ENCODE measurements around the gene FLNB. TPM values are rescaled to one million over a fixed set of nuclear protein-coding genes. Genes with fewer than 3 reads are reported as not detected.

FLNB gene
- total and polyA plus RNA-seq, 2 of the 8 experiments (the other 6 are each of a cell fraction or from before 2014, with no cell fraction given): 72.3 to 118 TPM

- Histone ChIP-seq H3K27me3 (replicated peaks in 1 of 4; ENCODE audit: control insufficient read depth in 3 of 4, extremely low read depth in 1 of 4, insufficient read depth in 3 of 4, low read length in 3 of 4) (no peaks in the 10 kb centered on the region), H4K5ac (ENCODE audit: insufficient read length, low read depth, low read length) (no peak overlapping the region), H3K27ac (ENCODE audit: low read depth, low read length) (no peak overlapping the region), H3K4me3 (ENCODE audit: extremely low read depth in 1 of 4, insufficient read depth in 2 of 4, low read depth in 3 of 4, low read length in 4 of 4) (no peak overlapping the region), H3K79me1 (ENCODE audit: low read depth, low read length) (no peaks in the 10 kb centered on the region; the same call in 1 of the 2 replicates), H3K23ac (ENCODE audit: insufficient read length) (no peak overlapping the region), H3K4ac (replicated peaks; ENCODE audit: insufficient read length, low read depth, low read length) (no peak overlapping the region), H2BK120ac (replicated peaks; ENCODE audit: low read depth, low read length) (no peak overlapping the region), H4K20me1 (replicated peaks in 1 of 2; ENCODE audit: control insufficient read depth in 1 of 2, insufficient read depth in 2 of 2, low read length in 2 of 2) (peaks cover 2 to 3% of the 10 kb centered on the region in 2 experiments), H4K91ac (replicated peaks; ENCODE audit: insufficient read length, low read length) (no peak overlapping the region), H3K9ac (replicated peaks in 1 of 4; ENCODE audit: extremely low read depth in 1 of 4, low read depth in 3 of 4, low read length in 3 of 4) (no peak overlapping the region), H2AFZ (ENCODE audit: low read length) (no peak overlapping the region), H3K4me2 (ENCODE audit: insufficient read depth in 1 of 2, low read depth in 2 of 2, low read length in 2 of 2) (no peak overlapping the region), H2BK5ac (ENCODE audit: low read depth, low read length) (no peak overlapping the region), H3K79me2 (ENCODE audit: control insufficient read depth in 1 of 2, insufficient read depth in 2 of 2, low read length in 2 of 2) (no peaks in the 10 kb centered on the region), H2BK12ac (ENCODE audit: low read depth, low read length) (no peak overlapping the region), H2AK5ac (ENCODE audit: low read depth, low read length) (no peak overlapping the region), H3K14ac (ENCODE audit: insufficient read length) (no peak overlapping the region), H3K4me1 (replicated peaks in 1 of 4; ENCODE audit: control insufficient read depth in 3 of 4, insufficient read depth in 4 of 4, low read length in 3 of 4) (no peaks in the 10 kb centered on the region), H2BK20ac (ENCODE audit: low read length) (no peak overlapping the region), H3K9me3 (ENCODE audit: insufficient read depth in 2 of 2, low read depth in 1 of 2, low read length in 1 of 2) (no peaks in the 10 kb centered on the region), H3K18ac (ENCODE audit: extremely low read depth, low read length) (no peak overlapping the region), H2BK15ac (ENCODE audit: low read length) (no peak overlapping the region), H4K8ac (ENCODE audit: extremely low read depth, insufficient read depth, low read length) (no peak overlapping the region), H3K36me3 (ENCODE audit: control insufficient read depth in 2 of 4, insufficient read depth in 4 of 4, low read length in 3 of 4) (peaks cover 23 to 74% (median 62%) of the 10 kb centered on the region in 4 experiments), H3K56ac (replicated peaks; ENCODE audit: insufficient read length, low read depth, low read length) (no peak overlapping the region), H3K23me2 (ENCODE audit: low read depth, low read length) (no peaks in the 10 kb centered on the region)
- DNase-seq (ENCODE audit: low read depth in 1 of 2, low spot score in 2 of 2): no peak
- CTCF ChIA-PET (ENCODE audit: partially characterized antibody): interaction anchor here (0.6 to 1.5 kb wide), 4 partner anchors 11 to 120 kb away, joined by 3 to 5 read pairs (median 3); no protein-coding TSS in a partner anchor
- TF ChIP-seq TBP (IDR thresholded peaks at IDR 0.05; ENCODE audit: low read depth, low read length) (no peak), RAD21 (IDR thresholded peaks at IDR 0.05 in 1 of 2, conservative IDR thresholded peaks at IDR 0.05 in 1 of 2; ENCODE audit: low read depth in 2 of 2, low read length in 2 of 2) (peak in 1 of 2 experiments; percentile 13; a peak in 1 of 4 replicates), EZH2 (IDR thresholded peaks at IDR 0.05; ENCODE audit: low read depth, low read length, severe bottlenecking) (no peak), JUND (IDR thresholded peaks at IDR 0.05; ENCODE audit: low read length) (no peak), POU5F1 (IDR thresholded peaks at IDR 0.05; ENCODE audit: low read depth, low read length) (no peak), TAF7 (optimal IDR thresholded peaks at IDR 0.05; ENCODE audit: borderline replicate concordance, low read depth, low read length) (no peak), SP1 (IDR thresholded peaks at IDR 0.05; ENCODE audit: low read depth, low read length) (no peak), SP4 (IDR thresholded peaks at IDR 0.05; ENCODE audit: low read length) (no peak)
- TF ChIP-seq, protein P1, sequence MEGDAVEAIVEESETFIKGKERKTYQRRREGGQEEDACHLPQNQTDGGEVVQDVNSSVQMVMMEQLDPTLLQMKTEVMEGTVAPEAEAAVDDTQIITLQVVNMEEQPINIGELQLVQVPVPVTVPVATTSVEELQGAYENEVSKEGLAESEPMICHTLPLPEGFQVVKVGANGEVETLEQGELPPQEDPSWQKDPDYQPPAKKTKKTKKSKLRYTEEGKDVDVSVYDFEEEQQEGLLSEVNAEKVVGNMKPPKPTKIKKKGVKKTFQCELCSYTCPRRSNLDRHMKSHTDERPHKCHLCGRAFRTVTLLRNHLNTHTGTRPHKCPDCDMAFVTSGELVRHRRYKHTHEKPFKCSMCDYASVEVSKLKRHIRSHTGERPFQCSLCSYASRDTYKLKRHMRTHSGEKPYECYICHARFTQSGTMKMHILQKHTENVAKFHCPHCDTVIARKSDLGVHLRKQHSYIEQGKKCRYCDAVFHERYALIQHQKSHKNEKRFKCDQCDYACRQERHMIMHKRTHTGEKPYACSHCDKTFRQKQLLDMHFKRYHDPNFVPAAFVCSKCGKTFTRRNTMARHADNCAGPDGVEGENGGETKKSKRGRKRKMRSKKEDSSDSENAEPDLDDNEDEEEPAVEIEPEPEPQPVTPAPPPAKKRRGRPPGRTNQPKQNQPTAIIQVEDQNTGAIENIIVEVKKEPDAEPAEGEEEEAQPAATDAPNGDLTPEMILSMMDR (IDR thresholded peaks at IDR 0.05; ENCODE audit: control extremely low read depth in 1 of 3, insufficient read depth in 1 of 3, low read depth in 1 of 3, low read length in 3 of 3): peak in 2 of 3 experiments; percentile 25 to 39; a peak in 2 of 4 replicates
- POLR2A ChIA-PET (ENCODE audit: partially characterized antibody): no interaction called here
- FAIRE-seq: no peak
- 93% methylated on average over 8 of the region's 8 CpGs; no CpG with 5 or more reads in 1 of the 2 experiments for WGBS, 2 experiments (ENCODE audit: extremely low coverage in 1 of 2, insufficient coverage in 1 of 2, insufficient read length in 1 of 2, insufficient replicate concordance in 2 of 2, low coverage in 1 of 2, low lambda C conversion rate in 2 of 2, missing lambda C conversion rate in 1 of 2)
Measured at GRCh38 chr3:58124387-58124786, 116.2 kb downstream of the FLNB start.
